Measurements from ENCODE around the gene ITPKA. TPM values are rescaled to one million over a fixed set of nuclear protein-coding genes. Genes with fewer than 3 reads are reported as not detected.

The ITPKA gene
- total RNA-seq, 2 donors from 2014 or later: 0.22 TPM; not detected in 1

GRCh38 chr15:41494922-41495735, 1.5 kb downstream of the ITPKA start:
- peaks cover 17 to 20% of the 10 kb centered on the region in 2 donors for H3K4me1 Mint-ChIP-seq (ENCODE audit: low read depth in 2 of 2)
- no peaks in the 10 kb centered on the region for H3K9me3 Mint-ChIP-seq
- peaks cover 43 to 45% of the 10 kb centered on the region in 2 donors for H3K27me3 Mint-ChIP-seq
- ATAC-seq: no peak
- DNase-seq (ENCODE audit: low spot score): no peak
- H3K4me3 Mint-ChIP-seq: no peak overlapping the region
- H3K27ac Mint-ChIP-seq: no peak overlapping the region
- H3K36me3 Mint-ChIP-seq: no peaks in the 10 kb centered on the region

GRCh38 chr15:41495736-41496599, 2.3 kb downstream of the ITPKA start:
- Mint-ChIP-seq H3K4me3 (no peak overlapping the region), H3K27ac (no peak overlapping the region)
- no peak for DNase-seq (ENCODE audit: low spot score)

GRCh38 chr15:41498657-41499056, 5.0 kb downstream of the ITPKA start:
- Mint-ChIP-seq H3K36me3 (no peaks in the 10 kb centered on the region), H3K4me1 (ENCODE audit: low read depth in 2 of 2) (peaks cover 0 to 11% of the 10 kb centered on the region in 2 donors), H3K27me3 (peaks cover 23 to 34% of the 10 kb centered on the region in 2 donors), H3K4me3 (no peak overlapping the region), H3K9me3 (no peaks in the 10 kb centered on the region), H3K27ac (no peak overlapping the region)
- ATAC-seq: no peak
- DNase-seq (ENCODE audit: low spot score): peak; percentile 20

More at GRCh38 chr15:41495736-41496599, 2.3 kb downstream of the ITPKA start:
- peaks cover 14 to 16% of the 10 kb centered on the region in 2 donors for H3K4me1 Mint-ChIP-seq (ENCODE audit: low read depth in 2 of 2)
- H3K9me3 Mint-ChIP-seq: no peaks in the 10 kb centered on the region
- peaks cover 43 to 45% of the 10 kb centered on the region in 2 donors for H3K27me3 Mint-ChIP-seq
- no peaks in the 10 kb centered on the region for H3K36me3 Mint-ChIP-seq
- ATAC-seq: no peak

GRCh38 chr15:41499109-41499851, 5.6 kb downstream of the ITPKA start:
- Mint-ChIP-seq H3K27me3 (peaks cover 23 to 34% of the 10 kb centered on the region in 2 donors), H3K36me3 (no peaks in the 10 kb centered on the region), H3K4me1 (ENCODE audit: low read depth in 2 of 2) (peaks cover 0 to 11% of the 10 kb centered on the region in 2 donors), H3K4me3 (no peak overlapping the region), H3K27ac (no peak overlapping the region), H3K9me3 (no peaks in the 10 kb centered on the region)
- ATAC-seq (no peak), DNase-seq (ENCODE audit: low spot score) (peak; percentile 8)

GRCh38 chr15:41501191-41501917, 7.7 kb downstream of the ITPKA start:
- H3K36me3 Mint-ChIP-seq: no peaks in the 10 kb centered on the region
- ATAC-seq (peak in 1 of 2 donors; percentile 40), DNase-seq (ENCODE audit: low spot score) (peak; percentile 26)
- peak overlapping the region; percentile 62 for H3K4me3 Mint-ChIP-seq
- peaks cover 0 to 11% of the 10 kb centered on the region in 2 donors for H3K4me1 Mint-ChIP-seq (ENCODE audit: low read depth in 2 of 2)
- H3K27ac Mint-ChIP-seq: no peak overlapping the region
- peaks cover 23 to 33% of the 10 kb centered on the region in 2 donors for H3K27me3 Mint-ChIP-seq
- no peaks in the 10 kb centered on the region for H3K9me3 Mint-ChIP-seq

GRCh38 chr15:41501931-41502794, 8.5 kb downstream of the ITPKA start:
- DNase-seq (ENCODE audit: low spot score) (no peak), ATAC-seq (peak; percentile 54 to 60)
- no peaks in the 10 kb centered on the region for H3K9me3 Mint-ChIP-seq
- no peak overlapping the region for H3K27ac Mint-ChIP-seq
- H3K4me1 Mint-ChIP-seq (ENCODE audit: low read depth in 2 of 2): peaks cover 0 to 11% of the 10 kb centered on the region in 2 donors
- H3K4me3 Mint-ChIP-seq: peak overlapping the region; percentile 52
- H3K36me3 Mint-ChIP-seq: no peaks in the 10 kb centered on the region
- H3K27me3 Mint-ChIP-seq: peaks cover 14 to 24% of the 10 kb centered on the region in 2 donors

GRCh38 chr15:41502795-41503668, 9.4 kb downstream of the ITPKA start:
- H3K36me3 Mint-ChIP-seq: no peaks in the 10 kb centered on the region

GRCh38 chr15:41503669-41504010, 10.0 kb downstream of the ITPKA start:
- no peak for ATAC-seq
- no peaks in the 10 kb centered on the region for H3K9me3 Mint-ChIP-seq
- peaks cover 7 to 17% of the 10 kb centered on the region in 2 donors for H3K27me3 Mint-ChIP-seq
- H3K36me3 Mint-ChIP-seq: no peaks in the 10 kb centered on the region
- H3K4me1 Mint-ChIP-seq (ENCODE audit: low read depth in 2 of 2): peaks cover 0 to 11% of the 10 kb centered on the region in 2 donors
- peak overlapping the region; percentile 12 for H3K4me3 Mint-ChIP-seq
- no peak for DNase-seq (ENCODE audit: low spot score)
- H3K27ac Mint-ChIP-seq: no peak overlapping the region

More at GRCh38 chr15:41502795-41503668, 9.4 kb downstream of the ITPKA start:
- Mint-ChIP-seq H3K27ac (no peak overlapping the region), H3K4me1 (ENCODE audit: low read depth in 2 of 2) (peaks cover 0 to 11% of the 10 kb centered on the region in 2 donors), H3K27me3 (peaks cover 12 to 21% of the 10 kb centered on the region in 2 donors), H3K4me3 (peak overlapping the region; percentile 52), H3K9me3 (no peaks in the 10 kb centered on the region)
- peak; percentile 36 to 37 for ATAC-seq
- no peak for DNase-seq (ENCODE audit: low spot score)

- Mint-ChIP-seq H3K4me3 (no peak overlapping the region), H3K27me3 (peaks cover 0 to 7% of the 10 kb centered on the region in 2 donors), H3K36me3 (no peaks in the 10 kb centered on the region), H3K27ac (no peak overlapping the region), H3K4me1 (ENCODE audit: low read depth in 2 of 2) (peaks cover 0 to 11% of the 10 kb centered on the region in 2 donors), H3K9me3 (no peaks in the 10 kb centered on the region)
- no peak for DNase-seq (ENCODE audit: low spot score)
- ATAC-seq: no peak
These were observed 11.2 kb downstream of the ITPKA start for GRCh38 chr15:41504751-41505492.

GRCh38 chr15:41505776-41506175, 12.1 kb downstream of the ITPKA start:
- ATAC-seq (no peak), DNase-seq (ENCODE audit: low spot score) (no peak)
- no peaks in the 10 kb centered on the region for H3K9me3 Mint-ChIP-seq
- no peaks in the 10 kb centered on the region for H3K36me3 Mint-ChIP-seq
- peaks cover 0 to 11% of the 10 kb centered on the region in 2 donors for H3K4me1 Mint-ChIP-seq (ENCODE audit: low read depth in 2 of 2)
- H3K27me3 Mint-ChIP-seq: peaks cover 0 to 7% of the 10 kb centered on the region in 2 donors
- no peak overlapping the region for H3K4me3 Mint-ChIP-seq
- no peak overlapping the region for H3K27ac Mint-ChIP-seq

GRCh38 chr15:41506796-41507341, 13.2 kb downstream of the ITPKA start:
- H3K27ac Mint-ChIP-seq: no peak overlapping the region
- no peak for ATAC-seq
- no peak for DNase-seq (ENCODE audit: low spot score)
- H3K36me3 Mint-ChIP-seq: no peaks in the 10 kb centered on the region
- H3K27me3 Mint-ChIP-seq: peaks cover 0 to 3% of the 10 kb centered on the region in 2 donors
- H3K9me3 Mint-ChIP-seq: no peaks in the 10 kb centered on the region
- H3K4me3 Mint-ChIP-seq: no peak overlapping the region
- peaks cover 0 to 5% of the 10 kb centered on the region in 2 donors for H3K4me1 Mint-ChIP-seq (ENCODE audit: low read depth in 2 of 2)
